Ammon's horn (tissue), 1 donor: ENCODE results near the gene UMOD.

Source experiments
- DNase-seq: peaks from one replicate; pipeline ENCODE4 v3.0.0-alpha.2; 2016; ENCODE audit warnings: low spot score

Gene UMOD

DNA sequence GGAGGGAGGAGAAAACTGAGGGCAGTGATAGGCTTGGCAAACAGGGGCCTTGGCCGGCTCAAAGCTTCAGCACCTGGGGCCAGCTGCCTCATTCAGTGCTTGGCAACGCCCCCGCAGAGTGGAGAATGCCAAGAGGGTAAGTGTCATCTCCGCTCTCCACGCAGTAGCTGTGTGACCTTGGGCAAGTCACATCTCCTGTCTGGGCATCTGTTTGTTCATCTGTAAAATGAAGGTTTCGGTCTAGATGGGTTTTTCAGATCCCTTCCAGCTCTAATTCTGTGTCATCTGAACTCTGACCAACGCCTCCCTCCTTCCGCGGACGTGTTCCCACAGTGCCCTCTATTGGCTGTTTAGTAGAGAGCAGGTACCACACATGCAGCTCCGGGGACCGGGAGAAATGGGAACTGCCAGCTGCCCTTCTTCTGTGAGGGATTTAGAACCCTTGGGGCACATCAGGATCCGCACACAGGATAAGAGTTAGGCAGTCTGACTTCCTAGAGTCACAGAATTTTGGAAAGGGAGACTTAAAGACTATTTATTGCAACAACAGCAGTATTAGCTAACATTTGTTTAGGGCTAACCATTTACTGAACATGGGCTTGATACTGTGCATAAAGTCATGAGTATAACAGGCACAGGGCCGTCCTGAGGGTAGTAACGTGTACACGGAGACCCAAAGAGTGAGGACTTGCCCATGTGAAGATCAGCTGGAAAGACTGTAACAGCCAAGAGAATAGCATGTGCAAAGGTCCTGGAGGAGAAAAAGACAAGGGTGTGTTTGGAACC, 52.0 kb downstream of the UMOD start:
- peak; percentile 74 for DNase-seq

DNA sequence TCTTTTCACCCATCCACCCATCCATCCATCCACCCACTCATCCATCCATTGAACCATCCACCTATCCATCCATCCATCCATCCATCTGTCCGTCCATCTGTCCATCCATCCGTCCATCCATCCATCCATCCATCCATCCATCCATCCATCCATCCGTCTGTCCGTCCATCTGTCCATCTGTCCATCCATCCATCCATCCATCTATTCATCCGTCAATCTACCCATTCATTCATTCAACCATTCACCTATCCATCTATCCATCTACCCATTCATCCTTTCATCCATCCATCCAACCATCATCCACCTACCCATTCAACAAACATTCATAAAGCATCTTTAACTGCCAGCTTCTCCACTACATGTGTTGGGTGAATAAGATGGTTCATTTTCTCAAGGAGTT, 54.1 kb downstream of the UMOD start:
- DNase-seq = no peak

DNA sequence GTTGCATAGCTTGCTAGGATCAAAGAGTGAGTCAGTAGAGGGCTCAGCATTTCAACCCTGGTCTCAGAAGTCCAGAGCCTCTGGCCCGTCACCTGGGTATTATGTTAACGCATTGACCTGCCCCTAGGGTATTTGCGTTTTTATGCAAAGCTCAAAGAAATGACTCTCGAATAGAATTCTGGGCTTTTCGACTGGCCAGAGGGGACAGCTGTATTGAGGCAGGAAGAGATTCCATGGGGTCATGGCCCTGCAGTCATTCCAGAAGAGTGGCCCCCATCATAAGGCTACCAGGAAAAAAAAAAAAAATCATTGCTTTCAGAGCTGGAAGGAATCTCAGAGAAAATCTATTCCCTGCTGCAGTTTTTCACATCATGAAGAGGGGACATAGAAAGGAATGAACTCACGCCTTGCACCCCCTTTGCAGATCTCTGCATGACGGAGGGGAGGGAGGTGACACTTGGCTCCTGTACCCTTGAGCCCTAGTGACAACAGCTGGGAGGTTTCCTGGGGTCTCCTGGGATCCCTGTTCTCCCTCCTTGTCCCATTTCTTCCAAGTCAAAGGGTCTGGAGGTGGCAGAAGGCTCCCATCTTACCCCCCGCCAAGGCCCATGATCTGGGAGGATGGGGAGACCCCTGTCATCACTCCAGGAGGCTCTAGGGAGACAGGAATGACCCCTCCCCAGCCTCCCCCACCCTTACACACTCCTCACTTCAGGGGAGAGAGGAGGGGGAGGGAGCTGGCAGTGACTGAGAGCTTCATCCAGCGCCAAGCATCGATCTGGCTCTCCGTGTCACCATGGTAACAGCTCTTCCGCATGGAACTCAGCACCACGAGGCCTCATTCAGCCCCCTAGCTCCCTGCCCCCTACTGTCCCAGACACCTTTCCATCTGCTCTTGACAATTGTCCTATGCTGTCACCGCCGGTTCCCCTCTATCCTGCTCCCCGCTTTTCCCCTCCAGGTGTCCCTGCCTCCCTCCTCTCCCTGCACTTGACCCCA, 61.0 kb downstream of the UMOD start:
- DNase-seq = peak; percentile 27

DNA sequence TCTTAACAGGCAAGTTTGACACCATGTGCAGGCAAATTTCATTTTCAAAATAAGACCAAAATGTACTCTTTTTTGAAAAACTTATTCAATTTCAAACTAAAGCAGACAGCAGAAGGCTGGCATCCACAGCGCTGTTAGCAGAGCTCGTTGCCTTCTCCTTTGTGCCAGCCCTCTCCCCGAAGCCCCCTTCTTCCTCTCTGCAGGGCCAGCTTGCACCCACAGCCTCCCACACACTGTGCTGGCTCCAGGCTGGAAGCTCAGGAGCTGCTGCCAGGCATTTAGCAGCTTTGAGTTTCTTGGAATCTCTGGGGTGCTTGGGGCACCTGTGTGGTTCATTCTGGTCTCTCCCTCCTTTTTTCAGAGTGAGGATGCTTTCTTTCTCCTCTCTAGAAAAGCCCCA, 62.9 kb downstream of the UMOD start:
- peak; percentile 39 for DNase-seq

DNA sequence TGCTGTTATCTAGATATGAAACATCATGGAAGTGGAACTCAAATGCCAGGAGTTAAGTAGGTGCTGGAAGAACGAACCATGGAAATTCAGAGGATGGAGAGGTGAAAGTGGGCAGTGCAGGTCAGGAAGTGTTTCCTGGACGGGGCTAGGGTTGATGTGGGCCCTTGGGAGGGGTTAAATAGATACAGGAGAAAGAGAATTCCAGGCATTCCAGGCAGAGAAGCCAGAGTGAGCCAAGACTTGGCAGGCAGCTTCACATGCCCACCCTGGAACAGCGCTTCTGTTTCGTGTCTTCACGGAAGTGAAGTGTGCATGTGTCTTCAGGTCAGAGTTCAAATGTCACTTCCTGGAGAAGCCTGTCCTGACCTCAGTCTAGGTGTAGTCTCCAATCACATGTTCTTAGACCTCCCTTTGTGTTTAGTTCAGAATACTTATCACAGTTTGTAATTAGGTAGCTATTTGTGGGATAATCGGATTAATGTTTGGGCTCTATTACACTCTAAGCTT, 66.5 kb downstream of the UMOD start:
- no peak for DNase-seq
